Stimulated activated CD4-positive, alpha-beta T cell treated with anti-CD3 and anti-CD28 coated beads, TNF-alpha, amount 100 ng/mL, for 24 hours (primary cell): Measurements from ENCODE around the gene CDKAL1.

Experiments used
- DNase-seq, 3 experiments: peaks; one replicate each; pipeline ENCODE4 v3.0.0-alpha.2; 2020; ENCODE audit warnings: low read depth in 3 of 3

Gene CDKAL1

GRCh38 chr6:20838113-20838512 lies 303.9 kb downstream of the CDKAL1 start:
- DNase-seq, result no peak

- DNase-seq, result no peak
Observed at GRCh38 chr6:20839630-20840029, 305.4 kb downstream of the CDKAL1 start.

DNA sequence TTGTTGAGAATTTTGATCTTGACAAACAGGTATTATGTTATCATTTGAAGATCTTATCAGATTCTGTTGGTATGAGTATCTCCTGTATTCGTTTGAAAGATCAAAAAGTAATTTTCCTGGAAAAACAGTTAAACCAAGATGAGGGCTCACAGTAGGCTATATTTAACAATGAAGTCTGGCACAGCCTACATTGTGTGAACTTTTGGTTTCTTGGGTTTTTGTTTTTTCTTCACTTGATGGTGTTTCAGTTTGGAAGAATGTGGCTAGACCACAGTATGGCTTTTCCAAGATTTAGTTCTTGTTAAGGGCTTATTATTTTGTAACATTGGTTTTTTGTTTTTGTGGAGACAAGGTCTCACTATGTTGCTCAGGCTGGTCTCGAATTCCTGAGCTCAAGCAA lies 306.4 kb downstream of the CDKAL1 start:
- DNase-seq, result no peak

DNA sequence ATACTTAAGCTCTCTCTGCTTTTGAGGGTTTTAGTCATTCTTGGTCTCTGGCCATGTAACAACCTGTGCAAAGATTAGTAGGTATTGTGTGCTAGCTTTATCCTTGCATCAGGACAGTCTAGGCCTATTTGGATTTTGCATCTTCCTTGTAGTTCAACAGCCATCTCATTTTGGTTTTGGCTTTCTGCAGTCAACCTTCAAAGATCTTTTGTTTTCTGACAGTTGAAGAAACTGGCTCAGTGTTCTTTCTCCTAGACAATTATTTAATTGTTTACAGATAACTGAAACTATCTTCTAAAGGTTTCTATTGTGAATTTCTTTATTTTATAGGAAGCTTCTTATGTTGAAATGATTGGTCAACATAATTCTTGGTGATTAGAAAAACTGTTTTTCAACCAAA lies 307.5 kb downstream of the CDKAL1 start:
- no peak for DNase-seq

- DNase-seq, result no peak
Observed at GRCh38 chr6:20845592-20845991, 311.3 kb downstream of the CDKAL1 start.

DNA sequence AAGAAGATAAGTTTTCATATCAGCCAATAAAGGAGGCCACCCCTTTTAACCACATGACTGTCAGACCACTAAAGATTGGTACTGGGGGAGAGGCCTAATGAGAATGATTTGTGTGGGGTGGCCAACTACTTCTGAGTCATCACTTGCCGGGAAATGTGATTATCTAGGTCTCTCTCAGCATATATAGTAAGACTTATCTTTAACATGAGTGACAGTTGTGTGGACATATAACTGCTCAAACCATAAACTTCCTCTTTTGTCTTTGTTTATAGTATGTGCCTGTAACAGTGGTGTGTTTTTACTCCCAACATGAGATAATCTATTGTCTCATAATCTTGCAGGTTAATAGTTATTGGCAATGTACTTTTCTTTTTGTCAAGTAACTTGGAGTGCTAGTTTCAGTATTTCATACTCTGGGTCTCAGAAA lies 312.4 kb downstream of the CDKAL1 start:
- DNase-seq, result no peak

DNA sequence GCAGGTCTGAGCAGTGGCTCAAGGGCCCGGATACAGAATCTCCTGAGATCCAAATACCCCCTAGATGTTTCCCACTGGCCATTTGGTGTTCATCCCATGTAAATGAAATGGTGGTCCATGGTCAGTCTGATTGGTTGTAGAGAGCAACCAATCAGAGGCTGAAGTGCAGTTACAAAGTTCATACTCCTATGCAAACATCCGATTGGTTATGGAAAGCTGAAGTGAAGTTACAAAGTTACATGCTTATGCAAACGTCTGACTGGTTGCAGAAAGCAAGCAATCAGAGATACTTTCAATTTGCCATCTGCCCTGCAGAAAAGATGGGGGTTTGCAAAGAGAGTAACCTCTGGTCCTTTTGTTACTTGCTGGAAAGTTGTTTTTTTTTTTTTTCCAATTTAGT lies 313.6 kb downstream of the CDKAL1 start:
- DNase-seq, result no peak

DNA sequence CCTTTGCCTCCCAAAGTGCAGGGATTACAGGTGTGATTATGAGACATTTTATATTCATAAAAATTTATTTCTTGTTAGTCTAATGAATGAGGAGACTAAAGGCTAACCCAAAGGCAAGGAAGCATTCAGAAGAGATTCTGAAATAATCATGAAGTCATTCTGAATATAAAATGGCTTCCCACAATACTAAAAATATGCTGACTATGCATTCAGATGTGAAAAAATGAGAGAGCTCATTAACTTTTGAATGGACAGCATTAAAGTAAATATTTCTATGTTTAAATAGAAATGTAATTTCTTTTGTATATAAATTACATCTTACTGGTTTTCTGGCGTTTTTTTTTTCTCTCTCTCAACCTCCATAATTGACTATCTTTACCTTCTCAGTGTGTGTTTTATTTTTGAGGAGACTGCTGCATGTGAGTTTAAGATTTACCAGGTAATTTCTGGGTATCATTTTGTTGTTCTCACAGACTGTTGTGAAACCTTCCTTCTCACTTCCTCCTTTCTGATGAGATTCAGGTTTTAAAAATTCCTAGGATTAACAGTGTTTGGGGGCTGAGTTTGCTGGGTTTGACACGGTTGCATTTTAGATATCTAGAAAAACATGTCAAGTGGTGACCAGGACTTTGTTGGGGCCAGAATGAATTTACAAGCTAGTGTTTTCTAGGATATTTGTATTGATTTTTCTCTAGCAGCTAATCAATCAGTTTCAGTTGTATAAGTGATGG lies 316.6 kb downstream of the CDKAL1 start:
- DNase-seq, result no peak

DNA sequence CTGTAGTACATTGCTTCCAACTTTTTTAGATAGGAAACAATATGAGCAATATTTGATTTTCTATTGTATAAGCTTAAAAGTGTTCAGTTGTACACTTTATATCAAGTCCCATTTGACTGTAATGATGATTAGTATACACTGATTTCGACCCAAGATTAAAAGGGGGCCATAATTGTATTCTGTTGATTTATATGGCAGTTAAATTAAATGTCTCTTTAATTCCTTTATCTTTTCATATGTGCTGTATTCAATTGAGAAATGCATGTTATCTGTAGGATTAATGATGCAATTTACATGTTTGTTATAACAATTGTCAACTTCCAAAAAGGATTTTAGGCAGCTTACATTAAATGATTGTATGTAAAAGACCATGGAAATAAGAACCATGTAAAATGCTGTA lies 317.5 kb downstream of the CDKAL1 start:
- DNase-seq, result no peak

DNA sequence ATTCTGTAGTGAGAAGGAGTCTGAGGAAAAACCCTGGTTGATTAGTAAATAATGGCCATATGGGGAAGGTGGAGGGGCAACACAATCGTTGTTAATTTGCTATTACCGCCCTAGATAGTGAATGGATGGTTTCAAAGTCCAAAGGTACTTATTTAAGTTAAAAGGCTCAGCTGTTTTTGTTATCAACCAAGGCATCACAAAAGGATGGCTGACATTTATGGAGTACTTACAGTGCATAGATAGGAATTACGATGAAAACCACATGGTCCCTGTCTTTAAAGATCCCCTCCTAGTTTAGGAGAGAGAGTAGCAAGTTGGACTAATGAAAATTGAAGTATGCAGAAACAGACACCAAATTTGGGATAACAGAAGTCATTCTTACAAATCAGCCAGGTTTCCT lies 319.6 kb downstream of the CDKAL1 start:
- no peak for DNase-seq

DNA sequence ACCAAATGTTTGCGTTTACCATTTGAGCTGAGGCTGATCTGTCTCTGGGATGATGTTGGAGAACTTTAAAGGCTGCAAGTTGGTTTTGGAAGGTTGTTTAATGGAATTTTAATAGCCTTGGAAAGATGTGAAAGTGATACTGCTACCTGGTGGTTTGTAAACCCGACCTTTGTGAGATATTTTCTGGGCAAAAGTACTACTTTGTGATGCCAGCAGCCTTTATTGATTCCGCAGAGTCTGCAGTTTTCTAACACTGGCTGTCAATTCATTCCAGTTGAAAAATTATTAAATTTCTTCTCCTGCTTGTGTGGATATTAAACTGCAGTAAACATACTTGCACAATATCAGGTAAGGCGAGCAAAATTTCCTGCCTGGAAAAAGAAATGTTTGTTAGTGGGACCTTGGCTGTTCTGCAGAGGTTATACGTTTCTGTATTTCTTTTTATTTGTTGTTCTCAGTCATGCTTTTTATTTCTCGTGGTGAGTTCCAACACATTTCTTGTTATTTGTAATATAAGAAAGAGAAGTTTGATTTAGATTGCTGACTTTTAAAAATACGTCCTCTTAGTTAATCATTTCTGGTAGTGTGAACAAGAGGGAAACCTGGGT lies 322.5 kb downstream of the CDKAL1 start:
- DNase-seq, result no peak

GRCh38 chr6:20861481-20861880 lies 327.2 kb downstream of the CDKAL1 start:
- DNase-seq, result no peak

DNA sequence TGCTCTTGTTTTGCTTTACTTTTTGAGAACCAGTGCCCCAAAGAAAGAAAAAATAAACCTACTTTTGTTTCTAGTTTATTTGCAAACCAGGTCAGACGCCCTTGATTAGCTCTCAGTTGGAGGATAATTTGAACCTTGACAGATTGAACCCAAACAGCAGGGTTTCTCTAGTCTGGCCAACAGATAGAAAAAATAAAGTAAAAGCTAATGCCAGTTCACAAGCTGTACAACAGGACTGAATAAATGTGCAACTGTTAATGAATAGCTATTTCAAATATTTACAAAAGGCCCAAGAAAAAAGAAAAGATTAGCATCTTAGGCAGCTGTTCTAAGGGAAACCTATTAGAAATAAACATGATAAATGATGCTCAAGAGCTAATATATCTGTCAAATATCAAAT lies 331.8 kb downstream of the CDKAL1 start:
- no peak for DNase-seq

- DNase-seq, result no peak
Observed at GRCh38 chr6:20866935-20867703, 332.9 kb downstream of the CDKAL1 start.

DNA sequence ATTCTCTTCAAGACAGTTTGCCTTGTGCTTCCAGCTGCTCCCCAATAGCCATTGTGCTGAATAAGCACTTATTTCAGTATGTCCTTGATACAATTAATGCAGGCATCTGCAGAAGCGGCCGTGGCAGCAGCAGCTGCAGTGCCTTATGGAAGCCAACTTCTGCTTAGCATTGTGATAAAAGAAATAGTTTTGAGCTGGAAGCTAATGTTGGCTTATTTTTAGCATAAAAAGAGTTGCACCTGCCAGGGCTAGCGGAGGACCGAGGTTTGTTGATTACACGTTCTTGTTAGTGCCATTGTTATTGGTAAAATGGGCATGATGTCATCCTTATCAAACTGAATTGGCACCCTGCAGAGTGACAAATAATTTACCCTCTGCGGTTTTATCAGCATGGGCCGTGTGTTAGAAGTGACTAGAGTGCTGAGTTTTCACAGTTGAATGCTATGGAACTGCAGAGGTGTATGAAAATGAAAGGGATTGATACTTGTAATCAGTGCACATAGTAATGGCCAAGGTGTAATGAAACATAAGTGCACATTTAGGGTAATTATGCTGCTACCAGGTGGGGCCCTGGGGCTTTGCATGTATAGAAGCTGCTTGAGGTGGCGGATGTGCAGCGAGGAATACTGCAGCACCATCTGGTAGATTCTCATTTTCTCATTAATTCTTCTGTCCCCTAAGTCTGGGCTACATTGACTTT lies 334.3 kb downstream of the CDKAL1 start:
- DNase-seq, result no peak

DNA sequence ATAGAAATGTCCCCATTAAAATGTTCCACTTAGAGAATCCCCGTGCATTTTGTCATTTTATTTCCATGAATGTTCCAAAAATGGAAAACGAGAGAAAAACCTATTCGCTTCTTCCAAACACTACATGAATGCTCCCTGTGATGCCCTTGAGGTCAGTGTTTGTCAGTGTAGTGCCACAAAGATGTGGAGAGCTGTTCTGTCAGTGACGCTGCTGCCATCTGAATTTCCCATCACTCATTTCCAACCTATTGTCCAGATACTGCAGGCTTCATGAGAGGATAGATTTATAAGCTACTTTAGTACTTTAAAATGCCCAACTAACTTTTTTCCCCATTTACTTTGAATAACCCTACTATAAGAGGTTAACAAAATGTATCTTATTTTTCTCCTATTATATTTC lies 335.8 kb downstream of the CDKAL1 start:
- DNase-seq, result no peak

GRCh38 chr6:20870493-20870892 lies 336.2 kb downstream of the CDKAL1 start:
- DNase-seq, result no peak

DNA sequence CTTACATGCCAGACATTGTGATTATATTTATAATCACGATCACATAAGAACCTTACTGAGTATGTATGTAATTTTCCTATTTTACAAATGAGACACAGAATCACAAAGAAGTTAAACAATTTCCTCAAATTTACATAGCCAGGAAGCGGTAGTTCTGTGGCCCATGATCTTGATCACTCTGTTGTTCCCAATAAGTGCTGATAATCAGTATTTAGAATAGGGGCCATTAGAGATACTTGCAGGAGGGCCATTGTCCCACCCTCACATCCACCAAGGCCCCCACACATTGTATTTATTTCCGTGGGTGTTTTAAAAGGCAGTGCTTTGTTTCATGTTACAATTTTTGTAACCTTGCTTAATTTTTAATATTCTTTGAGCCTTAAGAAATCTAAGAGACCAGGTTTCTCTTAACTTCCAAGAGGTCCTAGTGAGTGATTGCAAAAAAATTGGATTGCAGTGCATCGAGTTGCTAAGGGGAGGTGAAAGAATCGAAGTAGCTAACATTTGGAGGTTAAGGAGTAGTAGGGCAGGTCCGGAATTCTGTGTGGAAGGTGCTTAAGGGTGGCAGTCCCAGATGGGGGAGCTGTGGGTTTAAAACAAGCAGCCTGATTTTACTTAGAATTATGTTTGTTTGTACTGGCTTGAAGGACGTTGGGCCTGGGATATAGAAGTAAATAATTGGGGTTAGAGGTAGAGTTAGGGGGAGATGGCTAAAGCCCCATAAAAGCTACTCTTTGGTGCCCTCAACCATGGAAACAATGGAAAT lies 339.4 kb downstream of the CDKAL1 start:
- no peak for DNase-seq

DNA sequence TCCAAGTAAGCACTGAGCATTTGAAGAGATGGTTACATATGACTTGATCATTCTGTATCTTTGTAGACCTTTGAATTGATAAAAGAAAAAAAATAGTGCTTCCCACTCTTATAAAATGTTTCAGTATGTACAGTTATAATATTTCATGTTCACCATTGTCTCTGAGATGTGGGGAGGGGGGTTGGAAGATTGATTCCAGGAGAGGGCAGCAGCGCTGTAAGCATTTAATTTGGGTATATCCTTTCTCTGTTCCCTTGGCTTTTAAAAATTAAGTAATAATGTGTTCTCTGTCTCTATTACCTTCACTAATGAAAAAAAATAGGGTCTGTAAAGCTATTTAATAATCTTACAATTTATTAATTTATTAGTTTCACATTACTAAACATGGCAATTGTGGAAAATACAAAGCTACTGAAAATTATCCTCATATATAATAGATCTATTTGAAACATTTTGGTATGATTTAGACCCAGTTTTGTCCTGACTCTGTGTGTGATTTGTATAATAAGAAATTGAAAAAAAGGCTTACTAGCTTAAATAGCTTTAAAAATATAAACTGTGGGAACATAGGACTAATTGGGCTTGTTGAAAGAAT lies 341.2 kb downstream of the CDKAL1 start:
- no peak for DNase-seq

DNA sequence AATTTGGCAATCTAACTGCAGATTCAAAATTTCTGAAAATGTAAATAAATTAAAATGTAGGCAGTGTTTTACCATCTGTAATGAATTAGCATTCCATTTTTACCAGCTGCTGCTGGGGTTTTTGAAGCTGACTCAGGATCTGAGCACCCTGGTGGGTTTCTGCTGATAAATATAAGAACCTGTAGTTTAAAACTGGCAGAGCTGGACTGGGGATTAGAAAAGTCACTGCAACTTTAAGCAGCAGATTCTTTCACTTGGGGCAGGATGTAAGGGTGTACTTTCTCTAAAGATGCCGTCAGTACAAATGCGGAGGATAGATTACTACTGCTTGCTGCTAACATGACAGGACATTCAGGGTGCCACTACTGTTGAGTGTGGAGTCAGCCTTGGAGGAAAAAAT lies 341.8 kb downstream of the CDKAL1 start:
- DNase-seq, result no peak

DNA sequence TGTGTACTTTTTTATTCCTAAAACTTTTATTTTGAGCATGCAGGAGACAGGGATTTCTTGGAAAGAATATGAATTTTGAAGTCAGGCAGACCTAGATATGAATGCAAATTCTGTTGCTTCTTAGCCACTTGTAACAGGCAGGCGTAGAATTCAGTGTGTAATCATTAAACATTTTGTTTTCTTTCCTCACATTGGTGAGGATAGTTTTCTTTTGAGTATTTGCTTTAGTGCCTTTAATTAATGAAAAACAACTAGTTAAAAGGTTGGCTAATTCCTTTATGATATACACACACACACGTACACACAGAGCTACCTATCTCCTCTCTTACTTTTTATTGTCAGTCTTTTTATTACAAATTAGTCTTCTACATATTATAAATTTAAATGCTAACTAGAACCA lies 342.3 kb downstream of the CDKAL1 start:
- no peak for DNase-seq
